AG08395 (cell line): ENCODE results near the gene SLC30A7.

ENCODE experiments used
- DNase-seq: peaks from one replicate; pipeline ENCODE4 v3.0.0; 2012; ENCODE audit warnings: mixed read lengths, low spot score

Gene SLC30A7

GRCh38 chr1:101027194-101027772 lies 131.4 kb downstream of the SLC30A7 start:
- DNase-seq = no peak

- no peak for DNase-seq
These were observed 132.6 kb downstream of the SLC30A7 start for GRCh38 chr1:101028466-101028865.

- DNase-seq = no peak
These were observed 133.3 kb downstream of the SLC30A7 start for GRCh38 chr1:101029184-101029583.

GRCh38 chr1:101030881-101031280 lies 135.0 kb downstream of the SLC30A7 start:
- no peak for DNase-seq
